Muscle of arm (tissue), 12 donors: Measurements from ENCODE around the gene LCN2. TPM values are rescaled to one million over a fixed set of nuclear protein-coding genes. Genes with fewer than 3 reads are reported as not detected.

ENCODE experiments used
- DNase-seq: peaks from one replicate; pipeline ENCODE4 v3.0.0-alpha.2; 2013
- polyA plus RNA-seq, 12 donors: library from polyadenylated mRNA; unstranded; fragments of 120-200 nt; gene quantifications; one replicate each; pipeline ENCODE4 v1.2.1, GENCODE V29; 2013; ENCODE audit not compliant: insufficient read length in 12 of 12

LCN2 gene
- polyA plus RNA-seq, 12 donors: 0.31 to 6.2 (median 0.70) TPM; not detected in 4

GRCh38 chr9:128192601-128193371 lies 43.5 kb downstream of the LCN2 start:
- DNase-seq: peak; percentile 71

GRCh38 chr9:128193469-128194096 lies 44.3 kb downstream of the LCN2 start:
- DNase-seq: no peak

DNA sequence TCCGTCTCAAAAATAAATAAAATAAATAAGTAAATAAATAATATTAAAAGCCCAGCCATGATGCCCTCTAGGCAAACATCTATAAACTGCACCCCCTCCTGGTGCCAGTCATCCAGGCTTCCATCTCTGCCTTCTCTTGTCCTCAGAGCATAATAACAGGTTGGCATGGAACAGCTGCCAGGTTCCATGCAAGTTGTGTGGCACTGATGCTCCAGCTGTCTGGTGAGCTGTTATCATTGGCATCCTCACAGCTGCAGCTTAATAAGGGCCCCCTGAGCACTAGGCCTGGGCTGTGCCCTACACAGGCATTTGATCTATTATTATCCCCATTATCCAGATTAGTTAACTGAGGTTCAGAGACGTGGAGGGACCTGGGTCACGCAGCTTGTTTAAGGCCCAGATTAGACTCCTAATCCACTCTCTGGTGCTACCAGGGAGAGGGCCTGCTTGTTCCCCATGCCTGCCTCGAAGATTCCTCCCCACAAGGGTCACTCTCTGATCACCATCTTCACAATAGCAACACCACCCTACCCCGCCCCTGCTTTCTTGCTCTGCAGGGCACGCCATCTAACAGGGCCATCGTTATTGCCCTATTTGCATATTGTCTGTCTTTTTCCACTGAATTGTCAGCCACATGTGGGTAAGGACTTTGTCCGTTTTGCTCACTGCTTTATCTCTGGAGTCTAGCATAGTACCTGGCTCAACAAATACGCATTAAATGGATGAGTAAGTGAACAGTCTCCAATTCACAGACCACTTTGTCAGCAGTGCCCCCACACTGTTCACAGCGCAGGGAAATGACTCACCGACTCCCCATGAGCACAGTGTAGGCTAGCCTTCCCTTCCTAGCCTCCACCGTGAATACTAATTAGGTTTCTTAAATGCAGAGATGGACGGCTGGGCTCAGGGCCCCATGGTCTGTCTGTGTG lies 52.5 kb downstream of the LCN2 start:
- no peak for DNase-seq

DNA sequence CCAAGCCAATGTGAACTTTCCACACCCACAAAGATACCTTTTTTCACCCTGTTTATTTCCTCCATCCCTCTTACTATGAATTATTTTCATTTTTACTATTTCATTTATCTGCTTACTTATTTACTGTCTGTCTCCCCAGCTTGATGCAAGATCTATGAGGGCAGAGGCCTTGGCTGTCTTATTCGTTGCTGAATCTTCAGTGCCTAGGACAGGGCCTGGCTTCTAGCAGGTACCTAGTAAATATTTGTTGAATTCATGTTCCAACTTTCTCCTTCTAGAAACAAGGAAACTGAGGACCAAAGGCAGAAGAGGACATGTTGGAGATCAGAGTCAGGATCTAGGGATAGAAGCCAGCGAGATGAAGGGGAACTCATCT lies 53.4 kb downstream of the LCN2 start:
- DNase-seq: no peak

Other genes starting within 250 kb of the LCN2 start
- gene ST6GALNAC6, start 249.8 kb upstream of the LCN2 start, polyA plus RNA-seq: 10 to 100 TPM in 11 of 12 donors, not detected in 1; 37.0 to 62.6 (median 51.5) TPM
- 10 to 100 TPM in 11 of 12 donors, not detected in 1; 20.8 to 50.5 (median 32.7) TPM for gene ST6GALNAC4, start 232.4 kb upstream of the LCN2 start, polyA plus RNA-seq
- 1 to 10 TPM in 9 of 12 donors, under 1 TPM in 1, not detected in 2; 0.83 to 4.1 (median 2.4) TPM for gene PIP5KL1, start 218.7 kb upstream of the LCN2 start, polyA plus RNA-seq
- gene DPM2, start 211.6 kb upstream of the LCN2 start, polyA plus RNA-seq: 10 to 100 TPM in 11 of 12 donors, not detected in 1; 16.0 to 28.7 (median 20.7) TPM
- gene EEIG1, start 168.5 kb upstream of the LCN2 start, polyA plus RNA-seq: 10 to 100 TPM in 11 of 12 donors, not detected in 1; 12.7 to 37.2 (median 14.9) TPM
- gene NAIF1, start 82.1 kb upstream of the LCN2 start, polyA plus RNA-seq: 10 to 100 TPM in 1 of 12 donors, 1 to 10 TPM in 10, not detected in 1; 6.5 to 21.2 (median 8.0) TPM
- gene SLC25A25, start 81.2 kb upstream of the LCN2 start, polyA plus RNA-seq: 10 to 100 TPM in 11 of 12 donors, not detected in 1; 10.8 to 15.3 (median 11.6) TPM
- 10 to 100 TPM in 11 of 12 donors, not detected in 1; 24.4 to 37.2 (median 33.4) TPM for gene PTGES2, start 21.7 kb upstream of the LCN2 start, polyA plus RNA-seq
- 10 to 100 TPM in 11 of 12 donors, not detected in 1; 16.6 to 61.6 (median 22.2) TPM for gene BBLN, start 10.8 kb downstream of the LCN2 start, polyA plus RNA-seq
- gene CIZ1, start 42.1 kb downstream of the LCN2 start, polyA plus RNA-seq: 100 to 1,000 TPM in 7 of 12 donors, 10 to 100 TPM in 4, not detected in 1; 79.1 to 228 (median 101) TPM
- gene DNM1, start 53.9 kb downstream of the LCN2 start, polyA plus RNA-seq: 100 to 1,000 TPM in 1 of 12 donors, 10 to 100 TPM in 10, not detected in 1; 24.3 to 190 (median 43.5) TPM
- 100 to 1,000 TPM in 3 of 12 donors, 10 to 100 TPM in 9; 78.4 to 143 (median 88.3) TPM for gene GOLGA2, start 126.6 kb downstream of the LCN2 start, polyA plus RNA-seq
- gene SWI5, start 126.8 kb downstream of the LCN2 start, polyA plus RNA-seq: 10 to 100 TPM in 10 of 12 donors, not detected in 2; 17.7 to 28.9 (median 21.2) TPM
- 10 to 100 TPM in 11 of 12 donors, not detected in 1; 17.6 to 23.5 (median 21.5) TPM for gene TRUB2, start 173.0 kb downstream of the LCN2 start, polyA plus RNA-seq
- 100 to 1,000 TPM in 1 of 12 donors, 10 to 100 TPM in 11; 23.1 to 171 (median 25.8) TPM for gene COQ4, start 173.4 kb downstream of the LCN2 start, polyA plus RNA-seq
- 10 to 100 TPM in 5 of 12 donors, 1 to 10 TPM in 6, not detected in 1; 4.6 to 12.0 (median 9.8) TPM for gene SLC27A4, start 191.1 kb downstream of the LCN2 start, polyA plus RNA-seq
- gene URM1, start 221.9 kb downstream of the LCN2 start, polyA plus RNA-seq: 10 to 100 TPM in 11 of 12 donors, not detected in 1; 41.1 to 68.5 (median 59.9) TPM